NCI-H2196 (cell line): ENCODE data around the gene NFKBIA.
"Not testable (repeated sequence)": the region's sequence is repeated elsewhere in the genome, so short reads cannot be mapped to it uniquely, and the experiment has no call there.

ENCODE experiments used
- DNase-seq: peaks from one replicate; lab custom pipeline; 2025; ENCODE audit not compliant: unreplicated experiment; lab: John Stamatoyannopoulos, UW

NFKBIA gene

GRCh38 chr14:35392103-35392502 lies 12.4 kb downstream of the NFKBIA start:
- no peak for DNase-seq

- no peak for DNase-seq
These were observed 13.2 kb downstream of the NFKBIA start for GRCh38 chr14:35391388-35391710.

- DNase-seq, result no peak
These were observed 13.8 kb downstream of the NFKBIA start for GRCh38 chr14:35390577-35391387.

GRCh38 chr14:35389315-35389667 lies 15.3 kb downstream of the NFKBIA start:
- DNase-seq, result no peak

- no peak for DNase-seq
These were observed 15.8 kb downstream of the NFKBIA start for GRCh38 chr14:35388656-35389314.

- DNase-seq, result no peak
These were observed 16.6 kb downstream of the NFKBIA start for GRCh38 chr14:35387713-35388579.

GRCh38 chr14:35387219-35387618 lies 17.3 kb downstream of the NFKBIA start:
- DNase-seq, result no peak

GRCh38 chr14:35386673-35387125 lies 17.9 kb downstream of the NFKBIA start:
- DNase-seq, result peak; percentile 92

- DNase-seq, result peak; percentile 89
These were observed 19.3 kb downstream of the NFKBIA start for GRCh38 chr14:35385042-35385839.

GRCh38 chr14:35384455-35385041 lies 20.0 kb downstream of the NFKBIA start:
- no peak for DNase-seq

GRCh38 chr14:35383569-35384454 lies 20.7 kb downstream of the NFKBIA start:
- DNase-seq, result no peak

GRCh38 chr14:35380794-35381193 lies 23.8 kb downstream of the NFKBIA start:
- DNase-seq, result no peak

GRCh38 chr14:35379234-35379933 lies 25.2 kb downstream of the NFKBIA start:
- not testable (repeated sequence) for DNase-seq

- DNase-seq, result no peak
These were observed 25.9 kb downstream of the NFKBIA start for GRCh38 chr14:35378425-35379233.

GRCh38 chr14:35375558-35376025 lies 29.0 kb downstream of the NFKBIA start:
- DNase-seq, result no peak

- peak; percentile 24 for DNase-seq
These were observed 30.3 kb downstream of the NFKBIA start for GRCh38 chr14:35374263-35374712.

- not testable (repeated sequence) for DNase-seq
These were observed 31.3 kb downstream of the NFKBIA start for GRCh38 chr14:35373208-35373607.

- DNase-seq, result no peak
These were observed 33.6 kb downstream of the NFKBIA start for GRCh38 chr14:35370969-35371368.
